H9 (cell line): ENCODE data around the gene ZNF732. TPM values are rescaled to one million over a fixed set of nuclear protein-coding genes. Genes with fewer than 3 reads are reported as not detected.
A peak's percentile ranks its signal among the peaks of the same experiment; 100 is the strongest.

Experiments
- DNase-seq: peaks from one replicate; pipeline ENCODE4 v3.0.0-alpha.2; 2017
- H2AFZ ChIP-seq: one replicate; pipeline ENCODE4 v1.6.1; 2013; ENCODE audit warnings: mild to moderate bottlenecking, low read length, control low read depth, moderate library complexity
- H2AK5ac ChIP-seq: 2 replicates; pipeline ENCODE4 v1.6.1; 2013; ENCODE audit warnings: low read length, control low read depth, mixed read lengths; ENCODE audit not compliant: insufficient read length
- H2BK120ac ChIP-seq: one replicate; pipeline ENCODE4 v1.6.1; 2013; ENCODE audit warnings: low read depth, mild to moderate bottlenecking, low read length, control low read depth, inconsistent platforms; ENCODE audit not compliant: poor library complexity, severe bottlenecking
- H2BK12ac ChIP-seq: 2 replicates; pipeline ENCODE4 v1.6.1; 2013; ENCODE audit warnings: low read length, control low read depth, mixed read lengths, low read depth; ENCODE audit not compliant: insufficient read length
- H2BK15ac ChIP-seq: 2 replicates; pipeline ENCODE4 v1.6.1; 2013; ENCODE audit warnings: low read depth, low read length, control low read depth
- H2BK20ac ChIP-seq: one replicate; pipeline ENCODE4 v1.6.1; 2013; ENCODE audit warnings: low read depth, mild to moderate bottlenecking, low read length, control low read depth, inconsistent platforms; ENCODE audit not compliant: poor library complexity, severe bottlenecking
- H2BK5ac ChIP-seq: 2 replicates; pipeline ENCODE4 v1.6.1; 2013; ENCODE audit warnings: low read length, control low read depth, mixed read lengths; ENCODE audit not compliant: insufficient read length
- H3K14ac ChIP-seq: 2 replicates; pipeline ENCODE4 v1.6.1; 2013; ENCODE audit warnings: low read length, control low read depth; ENCODE audit not compliant: insufficient read depth
- H3K18ac ChIP-seq: 2 replicates; pipeline ENCODE4 v1.6.1; 2013; ENCODE audit warnings: low read depth, mild to moderate bottlenecking, mixed read lengths, low read length, control low read depth; ENCODE audit not compliant: insufficient read length
- H3K23ac ChIP-seq: 2 replicates; pipeline ENCODE4 v1.6.1; 2013; ENCODE audit warnings: low read length, control low read depth, mixed read lengths, low read depth; ENCODE audit not compliant: insufficient read length
- H3K23me2 ChIP-seq: 2 replicates; pipeline ENCODE4 v1.6.1; 2013; ENCODE audit warnings: low read depth, mild to moderate bottlenecking, mixed read lengths, low read length, control low read depth; ENCODE audit not compliant: insufficient read length, poor library complexity, severe bottlenecking
- H3K27ac ChIP-seq: 2 replicates; pipeline ENCODE4 v1.5.1; 2013; ENCODE audit warnings: low read length, control low read depth, mixed read lengths, low read depth; ENCODE audit not compliant: insufficient read length
- H3K27me3 ChIP-seq: 2 replicates; pipeline ENCODE4 v1.6.1; 2013; ENCODE audit warnings: low read length, control low read depth, inconsistent platforms; ENCODE audit not compliant: insufficient read depth
- H3K4ac ChIP-seq: 2 replicates; pipeline ENCODE4 v1.6.1; 2013; ENCODE audit warnings: low read depth, mild to moderate bottlenecking, control low read depth, inconsistent platforms, low read length, moderate library complexity
- H3K4me1 ChIP-seq: 2 replicates; pipeline ENCODE4 v1.6.1; 2013; ENCODE audit warnings: low read length, control low read depth, inconsistent platforms; ENCODE audit not compliant: insufficient read depth
- H3K4me2 ChIP-seq: 2 replicates; pipeline ENCODE4 v1.6.1; 2013; ENCODE audit warnings: low read length, control low read depth, mixed read lengths; ENCODE audit not compliant: insufficient read length, insufficient read depth
- H3K56ac ChIP-seq: 2 replicates; pipeline ENCODE4 v1.6.1; 2013; ENCODE audit warnings: low read depth, mild to moderate bottlenecking, mixed read lengths, low read length, control low read depth; ENCODE audit not compliant: insufficient read length
- H3K79me1 ChIP-seq: 2 replicates; pipeline ENCODE4 v1.6.1; 2013; ENCODE audit warnings: low read depth, mild to moderate bottlenecking, moderate library complexity, low read length, control low read depth, inconsistent platforms; ENCODE audit not compliant: insufficient read depth, poor library complexity, severe bottlenecking
- H3K79me2 ChIP-seq: 2 replicates; pipeline ENCODE4 v1.6.1; 2013; ENCODE audit warnings: low read length, control low read depth, inconsistent platforms; ENCODE audit not compliant: insufficient read depth
- H3K9ac ChIP-seq: 2 replicates; pipeline ENCODE4 v1.6.1; 2013; ENCODE audit warnings: low read length, control low read depth, mixed read lengths; ENCODE audit not compliant: insufficient read length; ENCODE audit errors: extremely low read depth
- H3K9me3 ChIP-seq: one replicate; pipeline ENCODE4 v1.6.1; 2013; ENCODE audit warnings: low read depth, low read length, inconsistent platforms; ENCODE audit not compliant: control insufficient read depth
- H3T11ph ChIP-seq: one replicate; pipeline ENCODE4 v1.6.1; 2013; ENCODE audit warnings: mild to moderate bottlenecking, low read length, control low read depth, inconsistent platforms
- H4K20me1 ChIP-seq: one replicate; pipeline ENCODE4 v1.6.1; 2013; ENCODE audit not compliant: control insufficient read depth, insufficient read length, insufficient read depth
- H4K5ac ChIP-seq: 2 replicates; pipeline ENCODE4 v1.6.1; 2013; ENCODE audit warnings: low read depth, mild to moderate bottlenecking, mixed read lengths, low read length, control low read depth; ENCODE audit not compliant: insufficient read length
- H4K8ac ChIP-seq: replicated peaks from 2 replicates; pipeline ENCODE4 v1.6.1; 2013; ENCODE audit warnings: low read length, control low read depth, mixed read lengths, low read depth; ENCODE audit not compliant: insufficient read length
- H4K91ac ChIP-seq: 2 replicates; pipeline ENCODE4 v1.6.1; 2013; ENCODE audit warnings: low read depth, mild to moderate bottlenecking, moderate library complexity, mixed read lengths, low read length, control low read depth; ENCODE audit not compliant: insufficient read length
- H3K27ac Mint-ChIP-seq, 3 experiments: 2 replicates in 2 of 3; 3 replicates in 1 of 3; pipeline ENCODE4 v1.8.0; 2020 to 2021; ENCODE audit warnings: mixed read lengths in 3 of 3, mild to moderate bottlenecking in 1 of 3, moderate library complexity in 1 of 3
- H3K27me3 Mint-ChIP-seq: 2 replicates; pipeline ENCODE4 v1.8.0; 2021; ENCODE audit warnings: low read depth, mild to moderate bottlenecking, moderate library complexity, mixed read lengths
- H3K36me3 Mint-ChIP-seq, 3 experiments: 2 replicates in 2 of 3; 3 replicates in 1 of 3; pipeline ENCODE4 v1.8.0; 2020 to 2021; ENCODE audit warnings: low read depth in 3 of 3, mixed read lengths in 3 of 3; ENCODE audit not compliant: insufficient read depth in 1 of 3
- H3K4me1 Mint-ChIP-seq, 2 experiments: 2 replicates each; pipeline ENCODE4 v1.8.0; 2020; ENCODE audit warnings: mixed read lengths in 2 of 2
- H3K4me3 Mint-ChIP-seq, 2 experiments: 2 replicates in 1 of 2; 3 replicates in 1 of 2; pipeline ENCODE4 v1.8.0; 2020 to 2021; ENCODE audit warnings: mild to moderate bottlenecking in 2 of 2, mixed read lengths in 2 of 2, moderate library complexity in 1 of 2
- H3K9me3 Mint-ChIP-seq, 2 experiments: 2 replicates in 1 of 2; 3 replicates in 1 of 2; pipeline ENCODE4 v1.8.0; 2020; ENCODE audit warnings: mild to moderate bottlenecking in 2 of 2, mixed read lengths in 2 of 2, moderate library complexity in 1 of 2
- WGBS: extraction: QIAGEN DNeasy Blood & Tissue Kit; methylation state at CpG from one replicate; pipeline ENCODE4 v1.1.7; 2013; ENCODE audit warnings: missing lambda C conversion rate, low lambda C conversion rate, mixed read lengths; ENCODE audit not compliant: insufficient read length; ENCODE audit errors: extremely low coverage; 5-methylcytosine and 5-hydroxymethylcytosine counted together
- total RNA-seq: library from RNA; stranded (reverse); gene quantifications from 2 replicates; pipeline ENCODE4 v1.2.1, GENCODE V29; 2021
- TF ChIP-seq, protein P1 (sequence below): fragments of 200-600 bp; sonication (generic); conservative IDR thresholded peaks from 3 replicates; pipeline ENCODE4 v1.8.0; 2021; ENCODE audit warnings: antibody characterized with exemption, mild to moderate bottlenecking

ZNF732 gene
- total RNA-seq, 1 experiment from 2014 or later = 13.6 TPM

DNA sequence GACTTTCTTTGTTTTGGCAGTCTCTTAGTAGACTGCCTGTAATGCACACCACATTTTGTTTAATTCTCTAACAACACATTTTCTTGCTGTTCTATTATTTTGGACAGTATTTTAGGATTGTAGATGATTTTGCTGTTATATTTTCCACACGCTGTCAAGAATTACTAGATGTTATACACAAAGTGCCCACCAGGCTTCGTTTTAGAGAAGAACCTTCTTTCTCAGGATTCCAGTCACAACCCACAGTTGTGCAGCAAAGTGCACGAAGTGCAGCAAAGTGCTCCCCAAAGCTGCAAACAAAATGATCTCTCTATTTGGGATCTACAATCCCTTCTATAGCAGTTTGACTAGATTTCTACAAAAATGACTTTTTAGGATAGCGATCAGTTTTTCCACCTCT is 34.7 kb upstream of the ZNF732 start:
- no peak overlapping the region for H2BK15ac ChIP-seq
- no peak overlapping the region for H2AK5ac ChIP-seq

More for the DNA sequence above, 34.7 kb upstream of the ZNF732 start:
- Histone ChIP-seq H2BK120ac (no peak overlapping the region), H3K9me3 (no peaks in the 10 kb centered on the region), H3K27ac (no peak overlapping the region), H4K20me1 (no peaks in the 10 kb centered on the region), H3K56ac (no peak overlapping the region), H3K18ac (no peak overlapping the region), H3K4ac (no peak overlapping the region), H3K23ac (no peak overlapping the region), H3K79me1 (peaks cover 10% of the 10 kb centered on the region), H3K23me2 (peaks cover 27% of the 10 kb centered on the region), H3K9ac (no peak overlapping the region), H4K5ac (no peak overlapping the region), H2AFZ (no peak overlapping the region), H3K27me3 (no peaks in the 10 kb centered on the region; the same call in 1 of the 2 replicates), H2BK20ac (no peak overlapping the region), H4K91ac (no peak overlapping the region), H3T11ph (no peak overlapping the region), H3K4me1 (peaks cover 8% of the 10 kb centered on the region), H3K4me2 (no peak overlapping the region), H3K14ac (no peak overlapping the region), H2BK12ac (no peak overlapping the region), H2BK5ac (no peak overlapping the region), H4K8ac (no peak overlapping the region), H3K79me2 (peaks cover 36% of the 10 kb centered on the region)
- H3K4me1 Mint-ChIP-seq = peaks cover 14 to 27% of the 10 kb centered on the region in 2 experiments
- H3K9me3 Mint-ChIP-seq = peaks cover 7 to 65% of the 10 kb centered on the region in 2 experiments
- WGBS = no CpG with 5 or more reads among the region's 4 CpGs
- TF ChIP-seq, protein P1, sequence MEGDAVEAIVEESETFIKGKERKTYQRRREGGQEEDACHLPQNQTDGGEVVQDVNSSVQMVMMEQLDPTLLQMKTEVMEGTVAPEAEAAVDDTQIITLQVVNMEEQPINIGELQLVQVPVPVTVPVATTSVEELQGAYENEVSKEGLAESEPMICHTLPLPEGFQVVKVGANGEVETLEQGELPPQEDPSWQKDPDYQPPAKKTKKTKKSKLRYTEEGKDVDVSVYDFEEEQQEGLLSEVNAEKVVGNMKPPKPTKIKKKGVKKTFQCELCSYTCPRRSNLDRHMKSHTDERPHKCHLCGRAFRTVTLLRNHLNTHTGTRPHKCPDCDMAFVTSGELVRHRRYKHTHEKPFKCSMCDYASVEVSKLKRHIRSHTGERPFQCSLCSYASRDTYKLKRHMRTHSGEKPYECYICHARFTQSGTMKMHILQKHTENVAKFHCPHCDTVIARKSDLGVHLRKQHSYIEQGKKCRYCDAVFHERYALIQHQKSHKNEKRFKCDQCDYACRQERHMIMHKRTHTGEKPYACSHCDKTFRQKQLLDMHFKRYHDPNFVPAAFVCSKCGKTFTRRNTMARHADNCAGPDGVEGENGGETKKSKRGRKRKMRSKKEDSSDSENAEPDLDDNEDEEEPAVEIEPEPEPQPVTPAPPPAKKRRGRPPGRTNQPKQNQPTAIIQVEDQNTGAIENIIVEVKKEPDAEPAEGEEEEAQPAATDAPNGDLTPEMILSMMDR = peak; percentile 55
- H3K36me3 Mint-ChIP-seq = peaks cover 42 to 63% (median 59%) of the 10 kb centered on the region in 3 experiments
- H3K27ac Mint-ChIP-seq = no peak overlapping the region
- peak overlapping the region; percentile 15 to 51; a peak in 4 of 5 replicates for H3K4me3 Mint-ChIP-seq
- DNase-seq = no peak
- peaks cover 3% of the 10 kb centered on the region for H3K27me3 Mint-ChIP-seq
